ENCODE data around the gene POLG2. TPM values are rescaled to one million over a fixed set of nuclear protein-coding genes. Genes with fewer than 3 reads are reported as not detected.

POLG2 gene
- polyA plus RNA-seq, 2 of the 4 experiments (the other 2 are of a cell fraction), result 26.3 to 31.3 TPM

- H3K4me3 ChIP-seq, result no peak overlapping the region
- H3K4me1 ChIP-seq, result peaks cover 72% of the 10 kb centered on the region
- ATAC-seq, result no peak
- ChIA-PET POLR2A (no interaction called here), CTCF (interaction anchor here (1.6 to 12.8 kb wide), 2 partner anchors 76 to 150 kb away, joined by 4 to 300 read pairs; no protein-coding TSS in a partner anchor)
- TF ChIP-seq JUNB (IDR thresholded peaks at IDR 0.05) (no peak), CHD2 (IDR thresholded peaks at IDR 0.05; ENCODE audit: low read length, partially characterized antibody) (peak; percentile 14), HEYL (CRISPR knock-in tag; IDR thresholded peaks at IDR 0.05) (0 out of 2 replicates have a peak, but pooled peaks have one; percentile 37), ATOH8 (CRISPR knock-in tag; IDR thresholded peaks at IDR 0.05; ENCODE audit: low read depth) (0 out of 2 replicates have a peak, but pooled peaks have one; percentile 34), TP53 (CRISPR knock-in tag; IDR thresholded peaks at IDR 0.05) (peak; percentile 21; the same call in 1 of the 2 replicates), HOXA7 (CRISPR knock-in tag; IDR thresholded peaks at IDR 0.05) (peak; percentile 92), POLR2AphosphoS2 (conservative IDR thresholded peaks at IDR 0.05; ENCODE audit: low read length) (peak; percentile 56), TFCP2L1 (CRISPR knock-in tag; IDR thresholded peaks at IDR 0.05) (peak; percentile 60), FOSB (CRISPR knock-in tag; IDR thresholded peaks at IDR 0.05) (peak; percentile 89; the same call in 1 of the 2 replicates), HOXB5 (CRISPR knock-in tag; IDR thresholded peaks at IDR 0.05) (0 out of 2 replicates have a peak, but pooled peaks have one; percentile 15), HMGXB4 (CRISPR knock-in tag; IDR thresholded peaks at IDR 0.05; ENCODE audit: borderline replicate concordance) (peak; percentile 36; the same call in 1 of the 2 replicates), USF2 (IDR thresholded peaks at IDR 0.05) (no peak), RARB (CRISPR knock-in tag; IDR thresholded peaks at IDR 0.05) (peak; percentile 78)
- TF ChIP-seq, protein P1, sequence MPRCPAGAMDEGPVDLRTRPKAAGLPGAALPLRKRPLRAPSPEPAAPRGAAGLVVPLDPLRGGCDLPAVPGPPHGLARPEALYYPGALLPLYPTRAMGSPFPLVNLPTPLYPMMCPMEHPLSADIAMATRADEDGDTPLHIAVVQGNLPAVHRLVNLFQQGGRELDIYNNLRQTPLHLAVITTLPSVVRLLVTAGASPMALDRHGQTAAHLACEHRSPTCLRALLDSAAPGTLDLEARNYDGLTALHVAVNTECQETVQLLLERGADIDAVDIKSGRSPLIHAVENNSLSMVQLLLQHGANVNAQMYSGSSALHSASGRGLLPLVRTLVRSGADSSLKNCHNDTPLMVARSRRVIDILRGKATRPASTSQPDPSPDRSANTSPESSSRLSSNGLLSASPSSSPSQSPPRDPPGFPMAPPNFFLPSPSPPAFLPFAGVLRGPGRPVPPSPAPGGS (IDR thresholded peaks at IDR 0.05), result no peak
- TF ChIP-seq, protein P2, sequence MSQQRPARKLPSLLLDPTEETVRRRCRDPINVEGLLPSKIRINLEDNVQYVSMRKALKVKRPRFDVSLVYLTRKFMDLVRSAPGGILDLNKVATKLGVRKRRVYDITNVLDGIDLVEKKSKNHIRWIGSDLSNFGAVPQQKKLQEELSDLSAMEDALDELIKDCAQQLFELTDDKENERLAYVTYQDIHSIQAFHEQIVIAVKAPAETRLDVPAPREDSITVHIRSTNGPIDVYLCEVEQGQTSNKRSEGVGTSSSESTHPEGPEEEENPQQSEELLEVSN (IDR thresholded peaks at IDR 0.05; ENCODE audit: borderline replicate concordance, low read depth), result no peak
- TF ChIP-seq, protein P3, sequence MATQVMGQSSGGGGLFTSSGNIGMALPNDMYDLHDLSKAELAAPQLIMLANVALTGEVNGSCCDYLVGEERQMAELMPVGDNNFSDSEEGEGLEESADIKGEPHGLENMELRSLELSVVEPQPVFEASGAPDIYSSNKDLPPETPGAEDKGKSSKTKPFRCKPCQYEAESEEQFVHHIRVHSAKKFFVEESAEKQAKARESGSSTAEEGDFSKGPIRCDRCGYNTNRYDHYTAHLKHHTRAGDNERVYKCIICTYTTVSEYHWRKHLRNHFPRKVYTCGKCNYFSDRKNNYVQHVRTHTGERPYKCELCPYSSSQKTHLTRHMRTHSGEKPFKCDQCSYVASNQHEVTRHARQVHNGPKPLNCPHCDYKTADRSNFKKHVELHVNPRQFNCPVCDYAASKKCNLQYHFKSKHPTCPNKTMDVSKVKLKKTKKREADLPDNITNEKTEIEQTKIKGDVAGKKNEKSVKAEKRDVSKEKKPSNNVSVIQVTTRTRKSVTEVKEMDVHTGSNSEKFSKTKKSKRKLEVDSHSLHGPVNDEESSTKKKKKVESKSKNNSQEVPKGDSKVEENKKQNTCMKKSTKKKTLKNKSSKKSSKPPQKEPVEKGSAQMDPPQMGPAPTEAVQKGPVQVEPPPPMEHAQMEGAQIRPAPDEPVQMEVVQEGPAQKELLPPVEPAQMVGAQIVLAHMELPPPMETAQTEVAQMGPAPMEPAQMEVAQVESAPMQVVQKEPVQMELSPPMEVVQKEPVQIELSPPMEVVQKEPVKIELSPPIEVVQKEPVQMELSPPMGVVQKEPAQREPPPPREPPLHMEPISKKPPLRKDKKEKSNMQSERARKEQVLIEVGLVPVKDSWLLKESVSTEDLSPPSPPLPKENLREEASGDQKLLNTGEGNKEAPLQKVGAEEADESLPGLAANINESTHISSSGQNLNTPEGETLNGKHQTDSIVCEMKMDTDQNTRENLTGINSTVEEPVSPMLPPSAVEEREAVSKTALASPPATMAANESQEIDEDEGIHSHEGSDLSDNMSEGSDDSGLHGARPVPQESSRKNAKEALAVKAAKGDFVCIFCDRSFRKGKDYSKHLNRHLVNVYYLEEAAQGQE (IDR thresholded peaks at IDR 0.05), result no peak
- H3K27ac ChIP-seq, result no peak overlapping the region
- no peak for FAIRE-seq
- no peak overlapping the region for H3K4me2 ChIP-seq
- 86% methylated on average over 6 of the region's 6 CpGs for WGBS (ENCODE audit: missing lambda C conversion rate)
- no peaks in the 10 kb centered on the region for H3K9me3 ChIP-seq
- DNase-seq (ENCODE audit: low read depth in 1 of 2, low spot score in 1 of 2), result peak in 1 of 2 experiments; percentile 40
Measured at GRCh38 chr17:64499805-64500486, 3.1 kb upstream of the POLG2 start.
